GM12878 (cell line): ENCODE measurements around the gene LTC4S. TPM values are rescaled to one million over a fixed set of nuclear protein-coding genes. Genes with fewer than 3 reads are reported as not detected.

Experiments
- ATAC-seq: fragments of 200-7000 bp; cut with Tn5 transposase; 3 replicates; pipeline ENCODE4 v1.9.1; 2020; ENCODE audit warnings: mild to moderate bottlenecking, moderate library complexity
- BruUV-seq: library from RNA; stranded (reverse); fragments of 400-500 nt; replicated peaks from 2 replicates; lab custom pipeline; 2021; lab: Mats Ljungman, UMichigan
- CTCF ChIA-PET: fragments of 300-600 bp; sonication (Branson Sonifier 250); formaldehyde crosslinking; extraction: SDS; loops from one replicate; lab custom pipeline; 2021; ENCODE audit warnings: inconsistent platforms; lab: Yijun Ruan, JAX
- POLR2A ChIA-PET: fragments of 350-600 bp; formaldehyde crosslinking; extraction: SDS; loops from one replicate; lab custom pipeline; 2021; ENCODE audit warnings: inconsistent platforms; lab: Charles Lee
- RAD21 ChIA-PET: fragments of 300-600 bp; sonication (Branson Sonifier 250); formaldehyde crosslinking; loops from one replicate; lab custom pipeline; 2023; ENCODE audit warnings: antibody characterized with exemption; ENCODE audit not compliant: unreplicated experiment; lab: Charles Lee
- SMC1A ChIA-PET: fragments of 300-600 bp; sonication (Branson Sonifier 250); formaldehyde crosslinking; loops from one replicate; lab custom pipeline; 2023; ENCODE audit not compliant: unreplicated experiment, uncharacterized antibody; lab: Charles Lee
- DNase-seq: peaks from one replicate; pipeline ENCODE4 v3.0.0-alpha.2; 2011; ENCODE audit warnings: low read depth, low spot score
- FAIRE-seq: peaks from 3 replicates; lab custom pipeline; 2011; peaks lifted over from hg19 to GRCh38; lab: Jason Lieb, UNC
- H2AFZ ChIP-seq: 2 replicates; pipeline ENCODE4 v1.6.0; 2011; ENCODE audit warnings: low read depth, low read length, control low read depth; ENCODE audit not compliant: control insufficient read depth
- H3K27ac ChIP-seq: 2 replicates; pipeline ENCODE4 v1.5.1; 2011; ENCODE audit warnings: control low read depth; ENCODE audit not compliant: control insufficient read depth, insufficient read depth
- H3K27me3 ChIP-seq, 2 experiments: replicated peaks in 1 of 2; 2 replicates each; pipeline versions ENCODE4 v1.6.0 to v1.6.1; 2011; ENCODE audit warnings: low read length in 1 of 2; ENCODE audit not compliant: control insufficient read depth in 2 of 2, insufficient read depth in 2 of 2
- H3K36me3 ChIP-seq, 2 experiments: 2 replicates each; pipeline ENCODE4 v1.5.1; 2011; ENCODE audit warnings: low read length in 1 of 2; ENCODE audit not compliant: control insufficient read depth in 2 of 2, insufficient read depth in 2 of 2
- H3K4me1 ChIP-seq: 2 replicates; pipeline ENCODE4 v1.6.1; 2011; ENCODE audit warnings: mild to moderate bottlenecking, low read length, moderate library complexity, mixed read lengths; ENCODE audit not compliant: control insufficient read depth, insufficient read depth
- H3K4me2 ChIP-seq: 2 replicates; pipeline ENCODE4 v1.6.0; 2011; ENCODE audit warnings: control low read depth; ENCODE audit not compliant: control insufficient read depth, insufficient read depth
- H3K4me3 ChIP-seq: fragments of 200-600 bp; sonication (generic); 2 replicates; pipeline ENCODE4 v1.5.1; 2016
- H3K79me2 ChIP-seq: 2 replicates; pipeline ENCODE4 v1.6.0; 2011; ENCODE audit warnings: low read length; ENCODE audit not compliant: control insufficient read depth, insufficient read depth
- H3K9ac ChIP-seq: 2 replicates; pipeline ENCODE4 v1.8.0; 2011; ENCODE audit warnings: low read length, control low read depth, mixed read lengths; ENCODE audit not compliant: control insufficient read depth, insufficient read depth
- H3K9me3 ChIP-seq: replicated peaks from 3 replicates; pipeline ENCODE4 v1.5.1; 2011; ENCODE audit warnings: mild to moderate bottlenecking, low read length; ENCODE audit not compliant: control insufficient read depth, insufficient read depth
- H4K20me1 ChIP-seq: 2 replicates; pipeline ENCODE4 v1.6.0; 2011; ENCODE audit not compliant: control insufficient read depth, insufficient read depth
- ASH2L ChIP-seq: fragments of 300-600, 200-600 bp; sonication (generic); IDR thresholded peaks from 2 replicates; pipeline ENCODE4 v1.6.1; 2017; ENCODE audit warnings: low read depth, mild to moderate bottlenecking, borderline replicate concordance
- ATF3 ChIP-seq: IDR thresholded peaks from 2 replicates; pipeline ENCODE4 v1.6.1; 2011; ENCODE audit warnings: low read depth, mild to moderate bottlenecking, low read length, moderate library complexity, borderline replicate concordance; ENCODE audit errors: extremely low read depth
- BCL11A ChIP-seq: IDR thresholded peaks from 2 replicates; pipeline ENCODE4 v1.6.1; 2011; ENCODE audit warnings: low read depth, low read length
- BMI1 ChIP-seq: fragments of 450-650 bp; IDR thresholded peaks from 2 replicates; pipeline ENCODE4 v1.6.1; 2016; ENCODE audit warnings: mild to moderate bottlenecking, moderate library complexity, borderline replicate concordance
- EP300 ChIP-seq, 2 experiments: fragments of 150-350 bp in 1 of 2; IDR thresholded peaks; 2 replicates each; pipeline ENCODE4 v1.6.1; 2011 to 2012; ENCODE audit warnings: low read depth in 2 of 2, low read length in 2 of 2, borderline replicate concordance in 1 of 2, improper control_type of control experiment in 1 of 2, inconsistent platforms in 1 of 2; ENCODE audit not compliant: control insufficient read depth in 1 of 2
- GABPA ChIP-seq: IDR thresholded peaks from 2 replicates; pipeline ENCODE4 v1.6.1; 2014; ENCODE audit warnings: antibody characterized with exemption, low read depth, mild to moderate bottlenecking, inconsistent platforms
- HDAC2 ChIP-seq: fragments of 200-600 bp; sonication (generic); IDR thresholded peaks from 2 replicates; pipeline ENCODE4 v1.6.1; 2017
- IRF4 ChIP-seq: IDR thresholded peaks from 2 replicates; pipeline ENCODE4 v1.6.1; 2011; ENCODE audit warnings: low read depth, low read length
- JUND ChIP-seq: IDR thresholded peaks from 2 replicates; pipeline ENCODE4 v1.6.1; 2012; ENCODE audit warnings: low read depth, mild to moderate bottlenecking, low read length, improper control_type of control experiment, moderate library complexity
- KAT2A ChIP-seq: conservative IDR thresholded peaks from 2 replicates; pipeline ENCODE4 v1.6.1; 2011; ENCODE audit warnings: low read depth, low read length; ENCODE audit not compliant: control insufficient read depth
- LARP7 ChIP-seq: fragments of 450-650 bp; IDR thresholded peaks from 2 replicates; pipeline ENCODE4 v1.6.1; 2017; ENCODE audit warnings: mild to moderate bottlenecking
- MTA2 ChIP-seq: fragments of 450-650 bp; IDR thresholded peaks from 2 replicates; pipeline ENCODE4 v1.6.1; 2016; ENCODE audit warnings: low read depth, mild to moderate bottlenecking, moderate library complexity
- MTA3 ChIP-seq: IDR thresholded peaks from 2 replicates; pipeline ENCODE4 v1.6.1; 2012; ENCODE audit warnings: low read length, inconsistent platforms, borderline replicate concordance
- MXI1 ChIP-seq: fragments of 150-350 bp; IDR thresholded peaks from 2 replicates; pipeline ENCODE4 v1.6.1; 2011; ENCODE audit warnings: low read depth, mild to moderate bottlenecking, inconsistent platforms, low read length, improper control_type of control experiment
- PML ChIP-seq: IDR thresholded peaks from 2 replicates; pipeline ENCODE4 v1.6.1; 2012; ENCODE audit warnings: low read length, inconsistent platforms
- TARDBP ChIP-seq: IDR thresholded peaks from 2 replicates; pipeline ENCODE4 v1.6.1; 2016; ENCODE audit warnings: borderline replicate concordance
- USF2 ChIP-seq: IDR thresholded peaks from 2 replicates; pipeline ENCODE4 v1.6.1; 2011; ENCODE audit warnings: low read depth, low read length, improper control_type of control experiment, borderline replicate concordance
- ZBTB33 ChIP-seq: fragments of 450-650 bp; IDR thresholded peaks from 2 replicates; pipeline ENCODE4 v1.6.1; 2017; ENCODE audit warnings: mild to moderate bottlenecking
- ZBTB4 ChIP-seq: fragments of 450-650 bp; formaldehyde crosslinking; IDR thresholded peaks from 2 replicates; pipeline ENCODE4 v1.4.0; 2022; ENCODE audit warnings: mild to moderate bottlenecking, moderate library complexity
- WGBS: methylation state at CpG from one replicate; pipeline ENCODE4 v1.1.6; 2016; ENCODE audit warnings: low lambda C conversion rate; ENCODE audit not compliant: insufficient replicate concordance, insufficient coverage; ENCODE audit errors: missing lambda C conversion rate; 5-methylcytosine and 5-hydroxymethylcytosine counted together
- in situ Hi-C: fragments of 300-500 bp; cut with MboI; formaldehyde crosslinking; loops from 9 replicates; pipeline ENCODE4 v1.14.3; 2018; ENCODE audit warnings: mixed read lengths
- intact Hi-C: fragments of 100-400 bp; cut with micrococcal nuclease; formaldehyde crosslinking; loops from one replicate; pipeline ENCODE4 v1.14.2; 2022; ENCODE audit not compliant: unreplicated experiment
- polyA plus RNA-seq, 11 experiments: library from polyadenylated mRNA; depleted of rRNA in 4 of 11; unstranded in 6 of 11; stranded (reverse) in 5 of 11; fragments of >200 nt; fragmentation: Nextera tagmentation in 4 of 11; fragmentation: Illumina TruSeq in 1 of 11; extraction: Ambion mirVana in 4 of 11; extraction: Trizol in 1 of 11; gene quantifications; 1 replicate in 1 of 11; 2 replicates in 10 of 11; pipeline versions ENCODE4 v1.2.1 to v1.2.3, GENCODE V29; 2011 to 2016; ENCODE audit warnings: inconsistent platforms in 2 of 11, missing spikeins in 2 of 11, low read depth in 1 of 11
- total RNA-seq, 4 experiments: library from RNA; depleted of rRNA in 3 of 4; stranded (reverse); fragments of >200 nt in 3 of 4; fragmentation: Illumina TruSeq in 1 of 4; extraction: Trizol in 1 of 4; gene quantifications; 2 replicates each; pipeline versions ENCODE4 v1.2.1 to v1.2.3, GENCODE V29; 2013 to 2021

The LTC4S gene
- total and polyA plus RNA-seq, 10 of the 15 experiments (the other 5 are each of a cell fraction or from before 2014, with no cell fraction given) = 0.78 to 3.6 (median 1.8) TPM; not detected in 5

GRCh38 chr5:179829732-179830435 is 36.1 kb downstream of the LTC4S start:
- intact Hi-C loops = no loop called here
- 95% methylated on average over 7 of the region's 7 CpGs for WGBS

More at GRCh38 chr5:179829732-179830435, 36.1 kb downstream of the LTC4S start:
- ChIA-PET SMC1A (no interaction called here), POLR2A (interaction anchor here (1.3 kb wide), 1 partner anchor 16 kb away, joined by 3 read pairs; no protein-coding TSS in a partner anchor), RAD21 (no interaction called here)
- Histone ChIP-seq H3K79me2 (no peaks in the 10 kb centered on the region), H3K36me3 (peaks cover 25 to 37% of the 10 kb centered on the region in 2 experiments), H3K4me1 (no peaks in the 10 kb centered on the region), H3K27me3 (no peaks in the 10 kb centered on the region), H4K20me1 (peaks cover 3% of the 10 kb centered on the region; the same call in 1 of the 2 replicates)
- DNase-seq (no peak), ATAC-seq (no peak)
- in situ Hi-C loops = no loop called here
- no TSS peak for BruUV-seq
- TF ChIP-seq HDAC2 (no peak), LARP7 (no peak), KAT2A (no peak), MXI1 (no peak), MTA2 (no peak), JUND (no peak), ASH2L (no peak), ZBTB33 (no peak), IRF4 (no peak), BCL11A (no peak), BMI1 (no peak), ZBTB4 (CRISPR knock-in tag) (no peak), EP300 (IDR thresholded peaks at IDR 0.05; ENCODE audit: borderline replicate concordance in 1 of 2, control insufficient read depth in 1 of 2, low read depth in 2 of 2, low read length in 2 of 2) (no peak), GABPA (no peak), USF2 (no peak), ATF3 (no peak), MTA3 (no peak), PML (no peak), TARDBP (no peak)
- TF ChIP-seq, all 136 proteins: peak for 0
- CTCF ChIA-PET = interaction anchor here (1.0 kb wide), 1 partner anchor 27 kb away, joined by 3 read pairs; no protein-coding TSS in a partner anchor
- H3K4me2 ChIP-seq = no peak overlapping the region
- no peak overlapping the region for H3K9ac ChIP-seq
- H3K4me3 ChIP-seq = no peak overlapping the region
- H2AFZ ChIP-seq = no peak overlapping the region
- no peaks in the 10 kb centered on the region for H3K9me3 ChIP-seq
- no peak overlapping the region for H3K27ac ChIP-seq
- FAIRE-seq = no peak
